NT2/D1 (cell line): Measurements from ENCODE around the gene BCLAF1.

Experiments
- SUZ12 ChIP-seq: IDR thresholded peaks from 2 replicates; pipeline ENCODE4 v1.6.1; 2011; ENCODE audit not compliant: insufficient read length, insufficient read depth; ENCODE audit errors: extremely low read depth
- YY1 ChIP-seq: IDR thresholded peaks from 2 replicates; pipeline ENCODE4 v1.6.1; 2011; ENCODE audit not compliant: insufficient read length, insufficient read depth
- ZNF274 ChIP-seq: IDR thresholded peaks from 2 replicates; pipeline ENCODE4 v1.6.1; 2011; ENCODE audit warnings: mild to moderate bottlenecking, low read depth, low read length

DNA sequence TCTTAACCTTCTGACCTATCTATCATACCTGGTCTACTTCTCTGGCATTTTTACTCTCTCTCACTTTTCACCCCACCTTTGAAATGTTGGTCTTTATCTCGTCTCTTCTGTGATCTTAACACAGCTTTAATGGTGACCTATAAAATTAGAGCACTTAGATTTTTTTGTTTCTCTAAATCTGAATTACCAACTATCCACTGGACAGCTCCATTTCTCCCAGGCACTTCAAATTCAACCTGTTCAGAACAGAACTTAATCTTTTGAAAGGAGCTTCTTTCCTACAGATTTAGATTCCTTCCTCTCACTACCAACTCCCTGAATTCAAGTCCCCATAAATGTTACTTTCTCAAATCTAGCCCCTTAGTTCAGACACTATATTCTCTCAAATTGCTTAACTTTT is 24.5 kb downstream of the BCLAF1 start:
- no peak for TF ChIP-seq ZNF274
- no peak for TF ChIP-seq SUZ12
- no peak for TF ChIP-seq YY1
